Stimulated activated CD8-positive, alpha-beta memory T cell treated with anti-CD3 and anti-CD28 coated beads, Interleukin-12 subunit alpha, Interleukin-12 subunit beta, amount 100 ng/mL, for 4 hours (primary cell): ENCODE measurements around the gene KRTAP12-1.
"Not testable (repeated sequence)": the region's sequence is repeated elsewhere in the genome, so short reads cannot be mapped to it uniquely, and the experiment has no call there.

Experiments
- DNase-seq: peaks from one replicate; pipeline ENCODE4 v3.0.0-alpha.2; 2020; ENCODE audit warnings: low read depth

Gene KRTAP12-1

GRCh38 chr21:44644878-44645277 lies 37.1 kb downstream of the KRTAP12-1 start:
- no peak for DNase-seq

- DNase-seq: no peak
These were observed 38.1 kb downstream of the KRTAP12-1 start for GRCh38 chr21:44643741-44644310.

DNA sequence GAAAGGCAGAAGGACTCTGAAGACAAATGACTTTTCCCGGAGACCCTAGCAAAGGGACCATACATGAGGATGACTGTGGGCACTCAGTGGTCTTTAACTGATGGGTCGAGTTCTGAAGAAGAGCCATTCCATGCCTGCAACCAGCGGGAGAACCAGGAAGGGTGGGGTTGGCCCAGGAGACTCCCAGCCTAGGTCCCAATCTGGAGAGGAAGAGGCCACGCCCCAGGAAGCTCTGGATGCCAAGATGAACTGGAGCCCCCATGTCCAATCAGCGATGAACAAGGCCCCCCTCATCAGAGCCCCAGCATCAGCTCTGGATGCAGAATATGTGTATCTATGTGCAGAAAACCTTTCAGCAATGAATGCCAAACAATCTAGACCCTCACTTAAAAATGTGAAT lies 41.2 kb downstream of the KRTAP12-1 start:
- no peak for DNase-seq

GRCh38 chr21:44639331-44639655 lies 42.7 kb downstream of the KRTAP12-1 start:
- DNase-seq: no peak

DNA sequence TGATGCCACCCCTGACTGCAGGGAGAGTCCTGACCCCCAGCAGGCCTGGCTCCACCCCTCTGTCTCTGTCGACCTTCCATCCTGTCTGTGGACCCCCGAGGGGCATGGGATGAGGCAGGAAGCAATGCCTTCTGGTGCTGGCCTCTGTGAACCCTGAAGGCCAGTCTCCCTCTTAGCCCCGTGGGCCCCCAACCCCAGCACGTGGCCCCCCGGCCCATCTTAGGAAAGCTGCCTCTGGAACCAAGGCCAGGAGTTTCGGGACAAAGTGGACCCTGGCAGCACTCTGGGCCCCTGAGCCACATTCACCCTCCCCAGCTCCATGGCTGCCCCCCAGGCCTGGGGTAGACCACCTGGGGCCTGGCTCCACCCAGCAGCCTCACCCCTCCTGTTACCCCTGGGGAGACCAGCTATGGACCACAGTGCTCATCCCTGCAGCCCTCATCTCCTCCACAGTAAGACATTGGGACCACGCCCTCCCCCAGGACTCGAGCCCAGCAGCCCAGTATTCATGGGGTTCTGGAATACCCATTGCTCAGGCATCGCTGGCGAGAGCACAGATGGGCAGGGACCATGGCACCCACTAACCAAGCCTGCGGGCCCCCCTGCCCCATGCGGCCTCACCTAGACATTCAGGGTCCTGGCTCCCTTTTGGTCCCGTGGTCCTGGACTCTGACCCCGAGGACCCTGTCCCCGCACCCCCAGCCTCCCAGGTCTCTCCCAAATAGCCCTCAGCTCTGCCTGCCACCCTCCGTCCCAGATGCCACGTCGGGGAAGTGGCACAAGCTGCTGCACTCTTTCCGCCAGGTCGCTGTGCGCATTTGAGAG lies 43.2 kb downstream of the KRTAP12-1 start:
- not testable (repeated sequence) for DNase-seq

GRCh38 chr21:44637851-44638348 lies 44.1 kb downstream of the KRTAP12-1 start:
- DNase-seq: not testable (repeated sequence)

- DNase-seq: no peak
These were observed 44.7 kb downstream of the KRTAP12-1 start, which contains the start of gene KRTAP10-10 for GRCh38 chr21:44637018-44637850. TSS of gene KRTAP10-10 (plus strand) at chr21:44637356. CDS start at chr21:44637418, 62 bp downstream.

GRCh38 chr21:44636209-44637017 lies 45.5 kb downstream of the KRTAP12-1 start:
- no peak for DNase-seq

DNA sequence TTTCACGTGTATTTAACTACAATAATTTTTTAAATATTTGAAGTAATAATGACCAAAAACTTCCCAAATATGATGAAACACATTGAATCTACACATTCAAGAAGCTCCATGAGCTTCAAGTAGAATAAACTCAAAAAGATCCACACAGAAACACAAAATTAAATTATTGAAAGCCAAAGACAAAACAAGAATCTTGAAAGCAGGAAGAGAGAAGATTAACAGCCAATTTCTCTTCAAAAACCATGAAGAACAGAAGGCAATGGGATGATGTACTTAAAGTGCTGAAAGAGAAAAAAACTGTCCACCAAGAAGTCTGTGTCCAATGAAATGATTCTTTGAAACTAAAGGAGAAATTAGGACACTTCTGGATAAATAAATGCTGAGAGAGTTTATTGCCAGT lies 49.9 kb downstream of the KRTAP12-1 start:
- no peak for DNase-seq
